GM18858 (cell line): Measurements from ENCODE around the gene SIVA1.

Source experiments
- ATAC-seq: cut with Tn5 transposase; IDR thresholded peaks from one replicate; pipeline ENCODE4 v1.9.1; 2021; ENCODE audit not compliant: unreplicated experiment

SIVA1 gene

GRCh38 chr14:104795781-104796686, 43.1 kb downstream of the SIVA1 start:
- no peak for ATAC-seq

GRCh38 chr14:104796687-104797081, 43.7 kb downstream of the SIVA1 start:
- no peak for ATAC-seq

GRCh38 chr14:104797115-104798044, 44.4 kb downstream of the SIVA1 start:
- no peak for ATAC-seq

- no peak for ATAC-seq
These were observed 45.6 kb downstream of the SIVA1 start for GRCh38 chr14:104798300-104799243.

GRCh38 chr14:104799244-104800014, 46.5 kb downstream of the SIVA1 start:
- ATAC-seq, result no peak

GRCh38 chr14:104800015-104800770, 47.2 kb downstream of the SIVA1 start:
- ATAC-seq, result no peak

GRCh38 chr14:104800771-104801519, 48.0 kb downstream of the SIVA1 start, which contains the start of gene ZBTB42:
Gene ZBTB42, plus strand, starts transcription at chr14:104801101. Its CDS starts 97 bp downstream, at chr14:104801198.
- ATAC-seq, result no peak

- no peak for ATAC-seq
These were observed 48.8 kb downstream of the SIVA1 start for GRCh38 chr14:104801520-104802393.

GRCh38 chr14:104802394-104803184, 49.6 kb downstream of the SIVA1 start:
- ATAC-seq, result no peak

- ATAC-seq, result no peak
These were observed 50.4 kb downstream of the SIVA1 start for GRCh38 chr14:104803280-104803911.

- no peak for ATAC-seq
These were observed 51.0 kb downstream of the SIVA1 start for GRCh38 chr14:104803912-104804410.

- ATAC-seq, result no peak
These were observed 51.8 kb downstream of the SIVA1 start for GRCh38 chr14:104804481-104805325.

- ATAC-seq, result no peak
These were observed 52.4 kb downstream of the SIVA1 start for GRCh38 chr14:104805326-104805678.

- no peak for ATAC-seq
These were observed 53.1 kb downstream of the SIVA1 start for GRCh38 chr14:104805941-104806624.
